Measurements from ENCODE around the gene CD24. TPM values are rescaled to one million over a fixed set of nuclear protein-coding genes. Genes with fewer than 3 reads are reported as not detected.

Gene CD24
- total RNA-seq, 4 donors from 2014 or later, result 1,557 to 2,748 (median 2,297) TPM

DNA sequence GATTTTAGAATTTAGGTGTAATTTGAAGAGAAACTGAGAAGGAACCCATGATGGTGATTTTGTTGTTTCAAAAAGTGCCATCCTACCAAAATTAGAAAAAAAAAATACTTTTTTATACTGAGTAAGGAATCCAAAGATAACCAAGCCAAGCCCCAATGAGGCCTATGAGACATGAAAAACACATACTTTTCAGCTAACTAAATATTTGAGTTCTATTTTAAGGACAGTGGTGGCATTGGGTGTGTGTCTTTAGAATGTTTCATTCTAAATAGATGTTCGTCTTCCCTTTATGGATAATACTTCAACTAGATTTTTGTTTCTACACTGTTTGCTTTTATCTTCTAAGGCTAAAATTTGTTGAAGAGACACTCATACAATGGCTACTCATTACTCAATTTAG, 9.6 kb downstream of the CD24 start:
- 92 to 95% methylated on average over 1 of the region's 1 CpG for whole genome bisulfite sequencing, 2 donors
- H3K27ac ChIP-seq, result peak overlapping the region; percentile 61 to 94 (median 89)
- no peak for TF ChIP-seq POLR2A (IDR thresholded peaks at IDR 0.05)
- TF ChIP-seq, protein P1, sequence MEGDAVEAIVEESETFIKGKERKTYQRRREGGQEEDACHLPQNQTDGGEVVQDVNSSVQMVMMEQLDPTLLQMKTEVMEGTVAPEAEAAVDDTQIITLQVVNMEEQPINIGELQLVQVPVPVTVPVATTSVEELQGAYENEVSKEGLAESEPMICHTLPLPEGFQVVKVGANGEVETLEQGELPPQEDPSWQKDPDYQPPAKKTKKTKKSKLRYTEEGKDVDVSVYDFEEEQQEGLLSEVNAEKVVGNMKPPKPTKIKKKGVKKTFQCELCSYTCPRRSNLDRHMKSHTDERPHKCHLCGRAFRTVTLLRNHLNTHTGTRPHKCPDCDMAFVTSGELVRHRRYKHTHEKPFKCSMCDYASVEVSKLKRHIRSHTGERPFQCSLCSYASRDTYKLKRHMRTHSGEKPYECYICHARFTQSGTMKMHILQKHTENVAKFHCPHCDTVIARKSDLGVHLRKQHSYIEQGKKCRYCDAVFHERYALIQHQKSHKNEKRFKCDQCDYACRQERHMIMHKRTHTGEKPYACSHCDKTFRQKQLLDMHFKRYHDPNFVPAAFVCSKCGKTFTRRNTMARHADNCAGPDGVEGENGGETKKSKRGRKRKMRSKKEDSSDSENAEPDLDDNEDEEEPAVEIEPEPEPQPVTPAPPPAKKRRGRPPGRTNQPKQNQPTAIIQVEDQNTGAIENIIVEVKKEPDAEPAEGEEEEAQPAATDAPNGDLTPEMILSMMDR (IDR thresholded peaks at IDR 0.05), result no peak
- no peaks in the 10 kb centered on the region for H3K36me3 ChIP-seq
- H3K27me3 ChIP-seq, result no peaks in the 10 kb centered on the region
- no peak overlapping the region for H3K4me3 ChIP-seq (replicated peaks in 1 of 3)
- no peak for DNase-seq
- peaks cover 14 to 31% of the 10 kb centered on the region in 2 donors for H3K4me1 ChIP-seq
- H3K9me3 ChIP-seq, result no peaks in the 10 kb centered on the region
- intact Hi-C loops (cut with DNase I), result no loop called here

DNA sequence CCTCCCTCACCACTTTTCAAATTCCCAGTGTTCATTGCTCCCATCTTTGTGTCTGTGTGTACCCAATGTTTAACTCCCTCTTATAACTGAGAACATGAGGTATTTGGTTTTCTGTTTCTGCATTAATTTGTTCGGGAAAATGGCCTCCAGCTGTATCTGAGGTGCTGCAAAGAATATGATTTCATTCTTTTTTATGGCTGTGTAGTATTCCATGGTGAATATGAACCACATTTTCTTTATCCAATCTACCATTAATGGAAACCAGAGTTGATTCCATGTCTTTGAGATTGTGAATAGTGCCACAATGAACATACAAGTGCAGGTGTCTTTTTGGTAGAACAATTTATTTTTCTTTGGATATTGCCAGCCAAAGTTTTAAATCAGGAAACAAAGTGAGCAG, 10.4 kb downstream of the CD24 start:
- DNase-seq, result no peak
- Histone ChIP-seq H3K36me3 (no peaks in the 10 kb centered on the region), H3K27me3 (no peaks in the 10 kb centered on the region), H3K27ac (peak overlapping the region; percentile 61 to 94 (median 89)), H3K4me3 (replicated peaks in 1 of 3) (no peak overlapping the region), H3K4me1 (peaks cover 16 to 31% of the 10 kb centered on the region in 2 donors), H3K9me3 (no peaks in the 10 kb centered on the region)
- TF ChIP-seq, protein P1 (IDR thresholded peaks at IDR 0.05), result no peak
- TF ChIP-seq POLR2A (IDR thresholded peaks at IDR 0.05), result no peak
- 87 to 90% methylated on average over 1 of the region's 1 CpG for WGBS, 2 donors
- intact Hi-C loops (cut with DNase I), result no loop called here

DNA sequence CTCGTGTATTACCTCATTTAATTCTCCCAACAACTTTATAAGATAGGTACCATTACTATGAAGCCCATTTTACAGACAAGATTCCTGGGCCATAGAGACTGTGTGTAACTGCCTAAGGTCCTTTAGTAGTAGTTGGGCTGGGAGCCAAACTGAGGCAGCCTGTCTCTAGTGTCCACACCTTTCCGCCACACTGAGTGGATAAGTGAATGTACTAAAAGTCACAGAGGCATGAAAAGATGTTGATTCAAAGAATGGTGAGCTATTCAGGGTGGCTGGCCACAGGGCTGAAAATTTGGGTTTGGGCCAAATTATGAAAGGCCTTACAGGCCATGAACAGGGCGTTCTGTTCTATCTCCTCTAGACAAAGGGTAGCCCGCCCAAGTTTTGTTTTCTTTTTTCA, 11.0 kb downstream of the CD24 start:
- H3K27ac ChIP-seq, result peak overlapping the region; percentile 61 to 94 (median 89)
- H3K4me3 ChIP-seq (replicated peaks in 1 of 3), result no peak overlapping the region
- no peaks in the 10 kb centered on the region for H3K9me3 ChIP-seq
- intact Hi-C loops (cut with DNase I), result no loop called here
- WGBS, 2 donors, result 37 to 45% methylated on average over 4 of the region's 4 CpGs
- TF ChIP-seq POLR2A (IDR thresholded peaks at IDR 0.05), result no peak
- TF ChIP-seq, protein P1 (IDR thresholded peaks at IDR 0.05), result no peak
- peak; percentile 94 to 95 for DNase-seq
- H3K36me3 ChIP-seq, result no peaks in the 10 kb centered on the region
- H3K27me3 ChIP-seq, result no peaks in the 10 kb centered on the region
- peaks cover 16 to 31% of the 10 kb centered on the region in 2 donors for H3K4me1 ChIP-seq

DNA sequence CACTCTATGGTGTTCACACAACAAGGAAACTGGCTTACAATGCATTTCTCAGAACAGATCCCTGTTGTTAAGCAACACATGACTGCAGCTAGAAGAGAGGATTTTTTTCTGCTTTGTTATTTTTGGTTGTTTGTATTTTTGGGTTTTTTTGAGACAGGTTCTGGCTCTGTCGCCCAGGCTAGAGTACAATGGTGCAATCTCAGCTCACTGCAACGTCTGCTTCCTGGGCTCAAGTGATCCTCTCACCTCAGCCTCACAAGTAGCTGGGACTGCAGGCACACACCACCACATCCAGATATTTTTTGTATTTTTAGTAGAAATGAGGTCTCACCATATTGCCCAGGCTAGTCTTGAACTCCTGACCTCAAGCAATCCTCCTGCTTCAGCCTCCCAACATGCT, 12.7 kb downstream of the CD24 start:
- WGBS, 2 donors, result 26 to 41% methylated on average over 2 of the region's 2 CpGs
- Histone ChIP-seq H3K9me3 (no peaks in the 10 kb centered on the region), H3K27ac (peak overlapping the region; percentile 82 to 94 (median 85)), H3K4me1 (peaks cover 16 to 31% of the 10 kb centered on the region in 2 donors), H3K4me3 (replicated peaks in 1 of 3) (no peak overlapping the region), H3K27me3 (no peaks in the 10 kb centered on the region), H3K36me3 (no peaks in the 10 kb centered on the region)
- TF ChIP-seq, protein P1 (IDR thresholded peaks at IDR 0.05), result no peak
- peak in 1 of 2 donors; percentile 23 for TF ChIP-seq POLR2A (IDR thresholded peaks at IDR 0.05)
- intact Hi-C loops (cut with DNase I), result no loop called here
- peak; percentile 73 to 77 for DNase-seq

DNA sequence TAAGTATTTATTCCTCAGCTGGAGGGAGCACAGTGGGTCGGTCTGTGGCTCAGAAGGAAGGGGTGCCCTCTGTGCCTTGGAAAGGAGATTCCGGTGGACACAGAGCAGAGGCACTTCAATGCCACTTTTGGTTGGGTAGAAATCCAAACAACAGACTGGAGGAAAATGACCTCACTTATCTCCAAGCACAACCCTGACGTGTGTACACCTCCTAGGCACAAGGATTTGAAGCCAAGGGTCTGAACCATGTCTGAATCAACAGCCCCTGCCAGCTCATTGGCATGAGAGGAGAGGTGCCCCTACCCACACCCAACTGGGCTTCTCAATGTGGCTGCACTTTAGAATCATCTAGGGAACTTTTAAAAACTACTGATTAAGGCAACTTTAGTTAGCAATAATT, 13.4 kb downstream of the CD24 start:
- Histone ChIP-seq H3K9me3 (no peaks in the 10 kb centered on the region), H3K36me3 (no peaks in the 10 kb centered on the region), H3K4me3 (replicated peaks in 1 of 3) (no peak overlapping the region), H3K4me1 (peaks cover 16 to 31% of the 10 kb centered on the region in 2 donors), H3K27me3 (no peaks in the 10 kb centered on the region), H3K27ac (peak overlapping the region; percentile 82 to 94 (median 85))
- peak in 1 of 2 donors; percentile 77 for TF ChIP-seq POLR2A (IDR thresholded peaks at IDR 0.05)
- TF ChIP-seq, protein P1 (IDR thresholded peaks at IDR 0.05), result no peak
- DNase-seq, result peak; percentile 68 to 72
- WGBS, 2 donors, result 18 to 53% methylated on average over 3 of the region's 3 CpGs
- intact Hi-C loops (cut with DNase I), result no loop called here

Data from thyroid gland (tissue), 4 donors.